ENCODE results near the gene ASXL3. TPM values are rescaled to one million over a fixed set of nuclear protein-coding genes. Genes with fewer than 3 reads are reported as not detected.

The ASXL3 gene
- total RNA-seq, 1 donor from 2014 or later: 23.0 TPM

- TF ChIP-seq CTCF (IDR thresholded peaks at IDR 0.05; ENCODE audit: unreplicated experiment): no peak
- H3K36me3 Mint-ChIP-seq (ENCODE audit: insufficient read depth): no peaks in the 10 kb centered on the region
- H3K27me3 Mint-ChIP-seq: peaks cover 8% of the 10 kb centered on the region
- H3K4me1 Mint-ChIP-seq (ENCODE audit: low read depth): peaks cover 10% of the 10 kb centered on the region
- H3K27ac Mint-ChIP-seq: peak overlapping the region; percentile 100
- no peak for DNase-seq (ENCODE audit: low spot score, unreplicated experiment)
- no peaks in the 10 kb centered on the region for H3K9me3 Mint-ChIP-seq (ENCODE audit: low read depth)
- peak overlapping the region; percentile 97 for H3K4me3 Mint-ChIP-seq (ENCODE audit: low read depth)
Observed at GRCh38 chr18:33576999-33577646, 896 bp upstream of the ASXL3 start.

- Mint-ChIP-seq H3K4me1 (ENCODE audit: low read depth) (peaks cover 11% of the 10 kb centered on the region), H3K4me3 (ENCODE audit: low read depth) (peak overlapping the region; percentile 78), H3K27ac (peak overlapping the region; percentile 96), H3K27me3 (peaks cover 8% of the 10 kb centered on the region), H3K9me3 (ENCODE audit: low read depth) (no peaks in the 10 kb centered on the region), H3K36me3 (ENCODE audit: insufficient read depth) (no peaks in the 10 kb centered on the region)
- peak; percentile 56 for DNase-seq (ENCODE audit: low spot score, unreplicated experiment)
- TF ChIP-seq CTCF (IDR thresholded peaks at IDR 0.05; ENCODE audit: unreplicated experiment): no peak
Observed at GRCh38 chr18:33578518-33579348, 714 bp downstream of the ASXL3 start.

GRCh38 chr18:33579349-33580215 is 1.6 kb downstream of the ASXL3 start:
- Mint-ChIP-seq H3K4me1 (ENCODE audit: low read depth) (peaks cover 15% of the 10 kb centered on the region), H3K27ac (no peak overlapping the region), H3K4me3 (ENCODE audit: low read depth) (no peak overlapping the region), H3K9me3 (ENCODE audit: low read depth) (no peaks in the 10 kb centered on the region), H3K27me3 (peaks cover 8% of the 10 kb centered on the region), H3K36me3 (ENCODE audit: insufficient read depth) (peaks cover 2% of the 10 kb centered on the region)
- TF ChIP-seq CTCF (IDR thresholded peaks at IDR 0.05; ENCODE audit: unreplicated experiment): no peak
- no peak for DNase-seq (ENCODE audit: low spot score, unreplicated experiment)

GRCh38 chr18:33580546-33580945 is 2.5 kb downstream of the ASXL3 start:
- H3K4me3 Mint-ChIP-seq (ENCODE audit: low read depth): no peak overlapping the region

More at GRCh38 chr18:33580546-33580945, 2.5 kb downstream of the ASXL3 start:
- peaks cover 5% of the 10 kb centered on the region for H3K27me3 Mint-ChIP-seq
- no peak overlapping the region for H3K27ac Mint-ChIP-seq
- H3K36me3 Mint-ChIP-seq (ENCODE audit: insufficient read depth): peaks cover 2% of the 10 kb centered on the region
- TF ChIP-seq CTCF (IDR thresholded peaks at IDR 0.05; ENCODE audit: unreplicated experiment): no peak
- peaks cover 17% of the 10 kb centered on the region for H3K4me1 Mint-ChIP-seq (ENCODE audit: low read depth)
- DNase-seq (ENCODE audit: low spot score, unreplicated experiment): no peak
- H3K9me3 Mint-ChIP-seq (ENCODE audit: low read depth): no peaks in the 10 kb centered on the region

All from progenitor cell of endocrine pancreas (in vitro differentiated cells).